ENCODE data around the gene MORC4.

DNA sequence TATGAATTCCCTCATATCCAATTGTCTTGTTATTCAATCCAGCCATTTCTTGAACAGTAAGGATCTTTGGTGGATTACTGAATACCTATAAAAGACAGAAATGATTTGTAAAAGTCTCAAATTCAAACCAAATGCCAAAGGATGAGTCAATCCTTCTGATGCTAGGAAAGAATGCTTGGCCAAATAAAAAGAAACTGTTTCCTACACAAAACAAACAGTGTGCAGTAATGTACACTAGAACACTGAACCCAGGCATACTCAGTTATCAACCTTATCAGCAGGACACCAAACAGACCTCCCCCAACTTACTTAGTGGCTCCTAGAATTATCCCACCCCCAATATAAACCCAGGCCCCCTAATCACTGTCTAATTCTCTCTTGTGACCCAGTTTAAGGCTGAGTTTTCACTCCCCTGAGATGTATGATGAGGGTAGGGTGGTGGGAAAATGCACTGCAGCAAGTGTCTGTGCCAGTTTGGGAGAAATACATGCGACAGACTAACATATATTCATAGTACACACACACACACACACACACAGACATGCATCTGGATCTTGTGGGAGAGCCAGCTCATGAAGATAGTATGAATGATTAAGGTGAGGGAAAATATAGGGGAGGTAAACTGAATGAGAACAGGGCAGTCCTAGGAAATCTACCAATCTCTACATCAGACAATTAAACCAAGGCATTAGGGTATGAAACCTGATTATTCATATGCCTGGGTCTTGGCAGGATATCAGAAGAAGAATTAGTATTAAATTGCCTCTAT is 44.8 kb downstream of the MORC4 start:
- TF ChIP-seq, protein P1, sequence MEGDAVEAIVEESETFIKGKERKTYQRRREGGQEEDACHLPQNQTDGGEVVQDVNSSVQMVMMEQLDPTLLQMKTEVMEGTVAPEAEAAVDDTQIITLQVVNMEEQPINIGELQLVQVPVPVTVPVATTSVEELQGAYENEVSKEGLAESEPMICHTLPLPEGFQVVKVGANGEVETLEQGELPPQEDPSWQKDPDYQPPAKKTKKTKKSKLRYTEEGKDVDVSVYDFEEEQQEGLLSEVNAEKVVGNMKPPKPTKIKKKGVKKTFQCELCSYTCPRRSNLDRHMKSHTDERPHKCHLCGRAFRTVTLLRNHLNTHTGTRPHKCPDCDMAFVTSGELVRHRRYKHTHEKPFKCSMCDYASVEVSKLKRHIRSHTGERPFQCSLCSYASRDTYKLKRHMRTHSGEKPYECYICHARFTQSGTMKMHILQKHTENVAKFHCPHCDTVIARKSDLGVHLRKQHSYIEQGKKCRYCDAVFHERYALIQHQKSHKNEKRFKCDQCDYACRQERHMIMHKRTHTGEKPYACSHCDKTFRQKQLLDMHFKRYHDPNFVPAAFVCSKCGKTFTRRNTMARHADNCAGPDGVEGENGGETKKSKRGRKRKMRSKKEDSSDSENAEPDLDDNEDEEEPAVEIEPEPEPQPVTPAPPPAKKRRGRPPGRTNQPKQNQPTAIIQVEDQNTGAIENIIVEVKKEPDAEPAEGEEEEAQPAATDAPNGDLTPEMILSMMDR (IDR thresholded peaks at IDR 0.05), result no peak
- no peak for TF ChIP-seq POLR2AphosphoS5 (IDR thresholded peaks at IDR 0.05)
- TF ChIP-seq POLR2A (IDR thresholded peaks at IDR 0.05; ENCODE audit: low read depth), result no peak
- no peak for TF ChIP-seq EP300 (IDR thresholded peaks at IDR 0.05)
